Mesenteric fat pad (tissue), 1 donor: ENCODE measurements around the gene ANAPC5. TPM values are rescaled to one million over a fixed set of nuclear protein-coding genes. Genes with fewer than 3 reads are reported as not detected.
A peak's percentile ranks its signal among the peaks of the same experiment; 100 is the strongest.
"Not testable (repeated sequence)": the region's sequence is repeated elsewhere in the genome, so short reads cannot be mapped to it uniquely, and the experiment has no call there.

ENCODE experiments used
- DNase-seq: peaks from one replicate; pipeline ENCODE4 v3.0.0-alpha.2; 2020; ENCODE audit warnings: low spot score
- total RNA-seq: library from RNA; stranded (reverse); fragmentation: NEBNext Ultra II Directional; extraction: Animal tissue kit (Norgen Biotek cat#: 25700); gene quantifications from one replicate; pipeline ENCODE4 v1.2.1, GENCODE V29; 2021
- donor health status: DM: yes; HTN: yes; CAD: no.

The ANAPC5 gene
- total RNA-seq, 1 donor from 2014 or later, result 80.9 TPM

DNA sequence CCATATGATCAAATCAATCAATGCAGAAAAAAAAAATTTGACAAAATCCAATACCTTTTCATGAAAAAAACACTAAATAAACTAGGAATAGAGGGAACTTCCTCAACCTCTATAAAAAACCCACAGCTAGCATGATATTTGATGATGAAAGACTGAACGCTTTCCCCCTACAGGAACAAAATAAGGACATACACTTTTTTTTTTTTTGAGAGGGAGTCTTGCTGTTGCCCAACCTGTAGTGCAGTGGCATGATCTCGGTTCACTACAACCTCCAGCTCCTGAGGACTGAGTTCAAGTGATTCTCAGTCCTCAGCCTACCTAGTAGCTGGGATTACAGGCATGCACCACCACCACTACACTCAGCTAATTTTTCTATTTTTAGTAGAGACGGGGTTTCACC lies 37.8 kb downstream of the ANAPC5 start:
- DNase-seq, result no peak

DNA sequence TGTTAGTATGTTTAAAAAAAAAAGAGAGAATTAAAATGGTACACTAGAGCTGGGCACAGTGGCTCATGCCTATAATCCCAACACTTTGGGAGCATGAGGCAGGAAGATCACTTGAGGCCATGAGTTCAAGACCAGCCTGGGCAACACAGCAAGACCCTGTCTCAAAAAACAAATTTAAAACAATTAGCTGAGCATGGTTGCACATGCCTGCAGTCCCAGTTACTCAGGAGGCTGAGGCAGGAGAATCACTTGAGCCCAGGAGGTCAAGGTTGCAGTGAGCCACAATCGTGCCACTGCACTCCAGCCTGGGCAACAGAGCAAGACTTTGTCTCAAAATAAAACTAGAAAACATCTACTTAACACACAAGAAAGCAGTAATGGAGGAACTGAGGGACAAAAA lies 42.0 kb downstream of the ANAPC5 start:
- DNase-seq, result not testable (repeated sequence)

DNA sequence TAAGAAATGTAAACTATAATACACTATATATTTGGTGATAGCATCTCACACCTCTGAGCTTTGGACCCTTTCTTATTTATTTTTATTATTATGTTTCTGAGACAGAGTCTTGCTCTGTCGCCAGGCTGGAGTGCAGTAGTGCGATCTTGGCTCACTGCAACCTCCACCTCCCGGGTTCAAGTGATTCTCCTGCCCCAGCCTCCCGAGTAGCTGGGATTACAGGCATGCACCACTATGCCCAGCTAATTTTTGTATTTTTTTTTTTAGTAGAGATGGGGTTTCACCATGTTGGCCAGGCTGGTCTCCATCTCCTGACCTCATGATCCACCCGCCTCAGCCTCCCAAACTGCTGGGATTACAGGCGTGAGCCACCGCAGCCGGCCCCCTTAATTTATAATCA lies 44.8 kb downstream of the ANAPC5 start:
- peak; percentile 6 for DNase-seq

DNA sequence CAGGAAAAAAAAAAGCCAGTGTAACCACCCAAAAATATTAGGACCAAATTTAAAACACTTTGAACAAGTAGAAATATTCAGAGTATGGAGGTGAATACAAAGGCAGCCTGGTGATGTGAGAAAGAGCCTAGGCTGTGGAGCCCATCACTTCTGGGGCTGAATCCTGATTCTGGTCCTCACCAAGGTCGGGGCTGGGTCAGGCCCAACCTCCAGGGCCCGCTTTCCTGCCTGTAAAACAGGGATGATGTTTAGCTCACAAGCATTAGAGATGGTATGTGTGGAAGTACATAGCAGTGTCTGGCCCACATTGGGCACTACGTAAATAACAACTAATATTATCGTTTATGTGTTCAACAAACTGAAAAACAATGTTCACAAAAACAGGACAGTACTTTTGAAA lies 47.9 kb downstream of the ANAPC5 start:
- DNase-seq, result peak; percentile 64

DNA sequence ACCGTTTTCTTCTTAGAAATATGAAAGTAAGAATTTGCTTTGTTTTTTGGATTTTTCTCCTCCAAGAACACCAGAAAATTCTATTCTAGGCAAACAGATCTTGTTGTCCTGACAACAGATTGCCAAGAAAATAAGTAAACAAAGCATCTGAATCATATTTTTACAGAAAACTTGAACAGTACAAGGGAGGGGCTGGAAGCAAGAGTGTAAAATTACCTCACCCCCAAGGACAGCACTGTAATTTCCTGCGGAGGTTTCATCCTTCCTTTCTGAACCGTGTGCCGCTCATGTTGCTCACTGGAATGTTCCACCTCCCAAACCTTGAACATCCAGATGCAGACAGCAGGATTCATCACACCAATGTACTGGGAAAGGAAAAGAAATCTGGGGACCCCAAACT lies 50.3 kb downstream of the ANAPC5 start:
- no peak for DNase-seq

DNA sequence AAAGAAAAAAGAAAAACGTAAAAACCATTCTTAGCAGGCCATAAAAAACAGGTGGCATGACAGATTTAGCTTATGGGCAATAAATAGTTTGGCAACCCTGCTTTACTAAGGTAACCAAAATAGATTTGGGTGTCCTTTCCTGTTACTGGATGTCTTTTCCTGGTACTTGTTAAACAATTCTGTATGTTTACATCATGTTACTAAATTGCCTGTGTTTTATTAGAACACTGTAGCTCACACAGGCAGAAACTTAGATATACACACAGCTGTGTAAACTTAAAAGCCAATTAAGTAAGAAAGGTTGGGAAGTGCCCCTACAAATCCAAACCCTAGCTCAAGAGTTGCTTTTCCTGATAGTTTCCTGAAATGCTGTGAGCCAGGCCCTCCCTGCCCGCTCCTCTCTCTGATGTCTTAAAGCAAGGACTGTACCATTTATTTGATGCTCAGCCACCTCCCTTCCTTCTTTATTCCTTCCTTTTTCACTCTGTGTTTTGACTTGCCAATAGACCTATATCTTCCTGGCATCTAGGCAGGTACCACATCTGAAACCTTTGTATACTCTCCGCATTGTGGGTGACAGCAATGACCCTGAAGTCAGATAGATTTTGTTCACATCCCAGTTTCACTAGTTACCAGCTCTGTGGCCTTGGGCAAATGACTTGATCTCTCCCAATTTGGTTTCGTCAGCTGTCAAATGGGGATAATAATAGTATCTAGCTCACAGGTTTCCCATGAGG lies 52.0 kb downstream of the ANAPC5 start:
- DNase-seq, result peak; percentile 83

DNA sequence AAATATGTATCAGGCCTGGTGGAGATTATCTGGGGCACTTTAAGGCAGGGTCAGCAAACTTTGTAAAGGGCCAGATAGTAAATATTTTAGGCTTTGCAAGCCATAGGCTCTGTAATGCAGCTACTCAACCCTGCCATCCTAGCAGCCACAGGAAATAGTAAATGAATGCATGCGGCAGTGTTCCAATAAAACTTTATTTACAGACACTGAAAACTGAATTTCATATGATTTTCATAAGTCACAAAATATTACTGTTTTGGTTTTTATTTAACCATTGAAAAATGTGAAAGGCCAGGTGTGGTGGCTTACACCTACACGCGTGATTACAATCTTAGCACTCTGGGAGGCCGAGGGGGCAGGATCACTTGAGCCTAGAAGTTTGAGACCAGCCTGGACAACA lies 52.5 kb downstream of the ANAPC5 start:
- peak; percentile 2 for DNase-seq

DNA sequence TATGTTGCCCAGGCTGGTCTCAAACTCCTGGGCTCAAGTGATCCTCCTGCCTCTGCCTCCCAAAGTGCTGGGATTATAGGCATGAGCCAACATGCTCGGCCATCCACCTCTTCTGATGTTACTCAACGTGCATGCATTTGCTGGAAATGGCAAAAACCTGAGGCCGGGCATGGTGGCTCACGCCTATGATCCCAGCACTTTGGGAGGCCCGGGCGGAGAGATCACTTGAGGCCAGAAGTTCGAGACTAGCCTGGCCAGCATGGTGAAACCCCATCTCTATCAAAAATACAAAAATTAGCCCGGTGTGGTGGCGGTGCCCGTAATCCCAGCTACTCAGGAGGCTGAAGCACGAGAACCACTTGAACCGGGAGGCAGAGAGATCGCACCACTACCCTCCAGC lies 53.8 kb downstream of the ANAPC5 start:
- DNase-seq, result peak; percentile 76

DNA sequence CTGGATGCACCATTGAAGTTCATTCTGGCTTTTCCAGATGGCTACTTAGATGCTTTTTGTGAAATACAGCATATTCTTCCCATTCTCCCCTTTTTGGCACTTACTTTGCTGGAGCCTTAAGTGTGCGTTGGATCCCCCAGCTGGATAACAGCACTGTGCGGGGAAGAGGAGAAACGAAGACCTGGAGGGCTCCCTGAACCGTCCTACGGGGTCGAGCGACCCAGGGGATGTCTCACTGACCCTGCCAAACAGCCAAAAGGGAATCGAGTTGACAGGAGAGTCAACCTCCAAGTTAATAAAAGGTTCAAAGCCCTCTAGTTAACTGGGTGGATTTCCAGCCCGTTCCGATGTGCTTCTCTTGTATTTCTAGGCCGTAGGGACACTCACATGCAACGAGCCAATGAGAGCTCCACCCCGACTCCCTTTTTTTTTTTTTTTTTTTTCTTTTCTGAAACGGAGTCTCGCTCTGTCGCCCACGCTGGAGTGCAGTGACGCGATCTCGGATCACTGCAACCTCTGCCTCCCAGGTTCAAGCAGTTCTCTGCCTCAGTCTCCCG lies 54.7 kb downstream of the ANAPC5 start:
- DNase-seq, result no peak

DNA sequence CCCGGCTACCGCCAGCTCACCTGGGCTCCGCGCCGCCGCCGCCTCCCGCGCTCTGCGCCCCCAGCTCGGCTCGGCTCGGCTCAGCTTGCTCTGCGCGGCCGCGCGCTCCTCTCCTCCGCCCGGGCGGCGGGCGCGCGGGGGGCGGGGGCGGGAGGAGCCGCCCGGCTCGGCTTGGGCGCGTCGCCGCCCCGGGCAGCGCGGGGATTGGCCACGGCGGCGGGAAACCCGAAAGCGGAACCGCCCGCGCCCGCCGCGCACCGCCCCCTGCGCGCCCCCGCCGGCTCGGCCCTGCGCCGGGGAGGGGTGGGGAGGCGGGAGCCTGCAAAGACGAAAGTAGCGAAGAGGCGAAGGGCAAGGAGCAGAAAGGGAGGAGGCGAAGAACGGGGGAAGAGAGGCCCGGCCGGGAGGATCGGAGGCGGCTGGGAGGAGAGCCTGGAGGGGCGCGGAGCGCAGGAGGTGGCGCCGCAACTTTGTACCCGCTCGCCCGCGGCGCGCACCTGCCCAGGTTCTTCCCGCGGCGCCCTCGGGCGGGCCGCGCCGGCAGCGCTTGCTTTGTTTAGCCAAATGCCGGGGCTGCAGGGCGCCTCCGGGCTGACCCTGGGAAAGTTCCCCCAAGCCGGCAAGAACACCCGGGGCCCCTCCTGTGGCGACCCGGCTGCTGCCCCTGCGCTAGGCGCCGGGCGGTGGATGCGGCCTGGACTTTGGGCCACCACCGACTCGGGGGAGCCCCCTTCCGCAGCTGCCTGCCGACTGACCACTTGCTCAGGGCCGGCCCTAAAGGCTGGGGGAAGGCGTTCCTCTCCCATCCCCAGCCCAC lies 55.4 kb downstream of the ANAPC5 start, which contains the start of gene CAMKK2:
Gene CAMKK2 (minus strand): TSS at position 92 of the 817 bp plus-strand sequence. CDS start 22,183 bp downstream, outside the sequence.
- DNase-seq, result peak; percentile 95

DNA sequence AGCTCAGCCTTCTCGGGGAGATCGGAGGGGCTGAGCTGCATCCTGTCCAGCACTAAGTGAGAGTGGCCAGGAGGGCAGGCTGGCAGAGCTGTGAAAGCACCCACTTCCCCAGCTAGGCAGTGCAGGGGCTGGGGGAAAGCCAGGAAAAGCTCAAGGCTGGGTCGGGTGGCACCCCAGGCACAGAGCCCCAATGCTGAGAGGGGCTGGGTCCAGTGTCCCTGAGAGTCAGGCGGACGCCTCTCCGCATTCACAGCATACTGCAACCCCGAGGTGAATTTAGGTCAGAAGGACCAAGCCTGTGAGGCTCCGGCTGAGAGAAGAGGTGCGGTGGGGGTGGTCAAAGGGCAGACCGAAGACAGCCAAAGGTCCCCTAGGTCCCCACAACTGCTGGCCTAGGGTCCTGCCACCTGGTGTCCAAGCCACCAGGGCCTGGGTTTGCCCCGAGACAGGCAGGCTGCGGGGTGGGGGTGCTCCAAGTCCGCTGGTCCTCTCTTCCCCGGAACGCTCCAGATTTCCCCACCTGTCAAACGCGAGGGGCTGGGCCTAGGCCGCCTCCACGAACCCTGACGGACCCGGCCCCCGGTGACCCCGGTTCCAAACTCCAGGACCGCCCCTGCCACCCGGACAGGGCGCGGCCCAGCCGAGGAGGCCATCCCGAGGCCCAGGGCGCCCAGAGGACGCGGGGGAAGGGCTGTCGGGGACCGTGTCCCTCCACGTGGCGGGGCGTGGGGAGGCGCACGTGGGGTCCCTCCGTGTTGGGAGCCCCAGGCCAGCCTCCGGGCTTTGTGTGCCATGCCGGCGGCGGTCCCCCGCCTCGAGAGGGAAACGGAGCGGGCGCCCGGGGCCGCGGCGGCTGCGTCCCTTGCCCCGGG lies 56.2 kb downstream of the ANAPC5 start:
- DNase-seq, result peak; percentile 90

DNA sequence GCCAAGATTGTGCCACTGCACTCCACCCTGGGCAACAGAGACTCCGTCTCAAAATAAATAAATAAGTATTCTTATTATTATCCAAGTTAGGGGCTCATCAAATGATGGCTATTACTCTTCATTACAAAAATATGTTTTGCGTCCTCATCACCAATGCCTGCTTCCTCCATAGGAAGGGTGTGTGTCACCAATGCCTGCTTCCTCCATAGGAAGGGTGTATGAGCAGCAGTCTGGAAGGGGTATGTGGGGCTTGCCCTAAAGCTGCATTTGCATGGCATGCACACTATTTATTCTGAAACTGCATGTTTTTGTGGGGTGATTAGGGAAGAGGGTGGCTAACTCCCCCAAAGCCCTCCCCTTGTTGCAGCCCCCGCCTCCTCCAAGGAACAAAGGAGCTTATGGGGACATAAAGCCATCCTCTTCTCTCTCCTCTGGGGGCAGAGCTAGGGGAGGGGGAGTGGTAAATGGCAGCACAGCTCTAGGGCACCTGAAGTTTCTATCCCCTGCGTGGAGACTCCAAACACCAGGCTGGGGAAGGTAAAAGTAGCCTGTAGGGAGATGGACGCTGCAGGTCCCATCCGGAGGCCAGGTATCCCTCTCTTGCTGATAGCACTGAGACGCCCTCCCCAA lies 57.0 kb downstream of the ANAPC5 start:
- no peak for DNase-seq

DNA sequence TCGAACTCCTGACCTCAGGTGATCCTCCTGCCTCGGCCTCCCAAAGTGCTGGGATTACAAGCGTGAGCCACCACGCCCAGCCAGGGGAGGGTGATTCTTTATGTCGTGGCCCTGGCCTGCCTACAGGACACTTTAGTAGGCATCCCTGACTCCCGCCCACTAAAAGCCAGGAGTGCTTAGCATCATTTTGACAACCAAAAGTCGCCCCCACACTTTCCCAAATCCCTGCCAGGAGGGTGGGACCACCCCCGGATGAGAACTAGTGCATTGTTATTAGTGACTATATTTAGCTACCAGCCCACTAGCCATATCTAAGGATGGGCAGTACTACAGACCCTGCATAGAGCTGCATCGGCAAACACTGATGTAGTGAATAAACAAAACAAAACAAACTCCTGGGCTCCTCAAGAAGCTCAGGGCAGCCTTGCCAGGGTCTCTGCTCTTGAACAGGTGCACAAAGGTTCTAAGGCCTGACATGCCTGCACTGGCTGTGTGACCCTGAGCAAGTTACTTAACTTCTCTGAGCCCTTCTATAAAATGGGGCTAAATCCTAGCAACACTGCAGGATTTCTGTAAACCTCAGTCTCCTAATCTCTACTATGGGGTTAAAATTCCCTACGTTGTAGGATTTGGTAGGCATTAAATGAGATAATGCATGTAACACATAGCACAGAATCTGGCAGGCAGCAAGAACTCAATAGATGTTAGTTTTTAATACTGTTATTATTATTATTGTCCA lies 57.9 kb downstream of the ANAPC5 start:
- DNase-seq, result no peak

DNA sequence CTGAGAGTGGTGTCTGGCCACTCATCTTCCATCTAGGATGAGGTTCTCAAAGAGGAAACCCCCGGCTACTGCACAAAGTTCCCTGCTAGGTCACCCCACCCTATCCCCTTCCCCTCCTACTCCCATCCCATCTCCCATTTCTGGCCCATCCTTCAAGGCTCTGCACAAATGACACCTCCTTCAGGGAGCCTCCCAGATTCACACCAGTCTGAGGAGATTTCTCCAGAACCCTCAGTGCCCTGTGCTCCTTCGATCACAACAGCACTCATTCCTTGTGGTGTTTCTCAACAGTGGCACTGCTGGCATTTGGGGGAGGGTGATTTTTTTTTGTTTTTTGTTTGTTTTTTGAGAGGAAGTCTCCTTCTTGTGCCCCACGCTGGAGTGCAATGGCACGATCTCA lies 58.6 kb downstream of the ANAPC5 start:
- DNase-seq, result peak; percentile 41

DNA sequence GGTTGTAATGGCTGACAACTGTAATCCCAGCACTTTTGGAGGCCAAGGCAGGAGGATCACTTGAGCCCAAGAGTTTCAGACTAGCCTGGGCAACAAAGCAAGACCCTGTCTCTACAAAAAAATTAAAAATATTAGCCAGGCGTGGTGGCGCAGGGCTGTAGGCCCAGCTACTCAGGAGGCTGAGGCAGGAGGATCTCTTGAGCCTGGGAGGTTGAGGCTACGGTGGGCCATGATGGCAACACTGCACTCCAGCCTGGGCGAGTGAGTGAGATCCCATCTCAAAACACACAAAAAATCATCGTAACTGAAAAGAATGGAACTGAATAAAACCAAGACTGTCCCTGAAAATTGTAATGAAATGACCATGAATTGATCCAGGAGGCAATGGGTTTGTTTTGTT lies 61.8 kb downstream of the ANAPC5 start:
- DNase-seq, result no peak

DNA sequence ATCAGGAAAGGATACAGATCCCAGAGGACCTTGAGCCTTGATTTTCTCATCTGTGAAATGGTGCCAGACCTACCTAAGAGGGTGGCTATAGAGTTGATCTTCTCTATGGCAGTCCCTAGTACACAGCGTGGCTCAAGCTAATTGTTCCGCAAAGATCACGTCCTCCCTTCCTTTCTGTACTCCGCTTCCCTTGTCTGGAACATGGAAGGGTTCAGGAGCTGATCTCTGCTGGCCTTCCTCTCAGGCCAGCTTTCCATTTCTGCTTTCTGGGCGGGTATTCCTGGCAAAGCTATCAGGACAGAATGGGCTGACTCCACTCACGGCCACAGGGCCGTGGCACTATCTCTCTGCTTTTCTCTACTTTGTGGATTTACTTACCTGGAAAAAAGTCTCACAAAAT lies 62.2 kb downstream of the ANAPC5 start:
- no peak for DNase-seq

DNA sequence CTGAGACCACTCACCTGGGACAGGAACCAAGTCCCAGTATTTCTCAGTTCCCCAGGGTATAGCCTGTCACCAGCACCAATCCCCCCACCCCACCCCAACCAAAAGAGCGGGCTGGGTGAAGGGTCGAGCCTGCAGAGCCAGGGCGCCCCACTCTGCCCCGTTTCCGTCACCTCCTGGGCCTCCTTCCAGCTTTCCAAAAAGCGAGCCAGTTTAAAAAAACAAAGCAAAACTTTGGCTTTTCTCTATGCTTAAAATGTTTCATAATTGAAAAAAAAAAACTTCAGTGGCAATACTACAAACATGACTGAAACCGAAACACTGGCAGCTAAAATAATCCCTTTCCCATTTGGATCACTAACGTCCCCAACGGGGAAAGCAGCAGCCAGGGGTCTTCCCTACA lies 63.2 kb downstream of the ANAPC5 start:
- DNase-seq, result no peak

DNA sequence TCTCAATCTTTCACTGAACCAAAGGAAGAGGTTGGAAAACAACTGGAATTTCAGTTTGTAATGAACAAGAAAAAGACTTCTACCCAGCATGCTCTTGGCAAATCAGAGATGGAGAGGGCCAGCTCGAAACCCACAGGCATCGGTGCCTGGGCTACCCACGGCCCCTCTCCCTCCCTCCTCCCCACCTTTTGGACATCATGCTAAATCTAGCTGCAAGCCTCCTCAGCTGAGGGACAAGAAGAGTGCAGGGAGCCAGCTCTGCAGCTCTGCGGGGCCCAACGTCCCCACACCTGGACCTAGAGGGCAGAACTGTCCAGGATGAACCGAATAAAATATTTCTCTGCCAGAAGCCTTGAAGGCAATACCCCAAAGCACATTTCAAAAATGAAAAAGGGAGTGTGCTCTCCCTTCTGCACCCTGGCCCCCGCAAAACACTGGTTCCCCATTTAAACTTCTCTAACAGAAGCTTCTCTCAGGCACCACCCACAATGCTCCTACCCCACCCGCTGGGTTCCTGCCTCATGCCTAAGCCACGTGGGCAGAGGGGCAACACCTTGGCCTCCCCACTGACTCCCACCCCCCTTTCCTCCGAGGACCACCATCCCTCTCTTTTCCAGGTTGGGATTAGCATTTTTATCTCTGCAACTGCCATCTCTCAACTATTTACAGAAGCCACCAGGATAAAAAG lies 63.9 kb downstream of the ANAPC5 start:
- no peak for DNase-seq

DNA sequence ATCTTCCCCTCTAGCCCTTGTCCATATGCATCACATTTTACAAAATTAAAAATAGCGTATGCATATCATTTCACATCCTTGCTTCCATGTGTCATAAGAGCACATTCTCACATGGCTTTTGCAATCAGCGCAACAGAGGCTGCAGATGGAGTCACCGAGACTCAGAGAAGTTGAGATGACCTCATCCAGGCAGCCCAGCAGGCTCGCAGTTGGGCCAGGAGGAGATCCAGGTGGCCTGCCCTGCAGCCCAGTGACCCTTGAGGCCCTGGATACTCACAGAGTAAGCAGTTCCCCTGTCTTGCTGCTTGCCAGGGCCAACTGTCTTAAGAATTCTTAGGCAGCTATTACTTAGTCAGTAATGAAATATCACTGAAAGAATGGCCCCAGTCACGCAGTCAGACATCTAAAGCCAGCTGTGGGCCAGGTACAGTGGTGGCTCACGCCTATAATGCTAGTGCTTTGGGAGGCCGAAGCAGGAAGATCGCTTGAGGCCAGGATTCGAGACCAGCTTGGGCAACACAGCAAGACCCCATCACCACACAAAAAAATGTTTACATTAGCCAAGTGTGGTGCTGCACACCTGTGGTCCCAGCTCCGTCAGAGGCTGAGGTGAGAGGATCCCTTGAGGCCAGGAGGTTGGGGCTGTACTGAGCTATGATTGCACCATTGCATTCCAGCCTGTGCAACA lies 64.8 kb downstream of the ANAPC5 start:
- DNase-seq, result no peak
